Measurements from ENCODE around the gene LCN10.

The LCN10 gene

GRCh38 chr9:136697821-136698526, 44.8 kb downstream of the LCN10 start:
- DNase-seq: no peak

- no peak for DNase-seq
These were observed 45.5 kb downstream of the LCN10 start for GRCh38 chr9:136697146-136697820.

DNA sequence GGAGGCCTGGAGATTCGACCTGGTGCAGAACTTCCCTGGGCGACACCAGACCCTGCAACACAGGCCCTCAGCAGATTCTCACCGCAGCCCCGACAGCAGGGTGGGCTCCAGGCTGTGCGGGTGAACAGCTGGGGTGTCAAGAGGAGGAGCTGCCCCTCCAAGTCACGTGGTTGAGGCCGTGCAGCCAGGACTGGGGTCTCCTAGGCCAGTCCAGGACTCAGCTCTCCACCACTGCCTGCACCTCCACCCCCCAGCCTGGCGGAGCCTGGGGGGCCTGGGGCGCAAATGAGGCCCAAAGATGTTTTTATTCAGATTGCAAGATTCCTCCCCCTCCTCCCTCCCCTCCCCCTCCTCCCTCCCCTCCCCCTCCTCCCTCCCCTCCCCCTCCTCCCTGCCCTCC, 46.2 kb downstream of the LCN10 start:
- no peak for DNase-seq

- DNase-seq: no peak
These were observed 46.8 kb downstream of the LCN10 start for GRCh38 chr9:136695955-136696354.

DNA sequence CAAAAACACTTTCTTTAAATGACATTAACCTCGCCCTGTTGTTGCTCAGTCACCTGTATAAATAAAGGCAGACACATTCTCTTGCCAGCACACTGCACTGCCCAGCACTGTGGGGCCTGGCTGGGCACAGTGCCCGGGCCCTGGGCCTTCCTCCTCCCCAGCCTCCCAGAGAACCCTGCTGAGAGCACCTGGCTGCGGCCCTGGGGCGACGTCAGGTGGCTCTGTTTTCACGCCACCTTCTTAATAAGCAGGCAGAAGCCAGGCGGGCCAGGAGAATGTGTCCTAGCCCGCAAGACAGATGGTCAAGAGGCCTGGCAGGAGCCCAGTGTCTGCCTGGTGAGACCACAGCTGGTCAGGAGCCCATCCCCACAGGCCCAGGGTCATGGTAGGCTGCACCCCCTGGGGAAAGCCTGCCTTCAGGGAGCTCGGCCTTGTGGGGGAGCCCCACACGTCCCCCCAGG, 47.3 kb downstream of the LCN10 start:
- no peak for DNase-seq

- DNase-seq: no peak
These were observed 47.9 kb downstream of the LCN10 start for GRCh38 chr9:136694872-136695247.

GRCh38 chr9:136694163-136694871, 48.4 kb downstream of the LCN10 start:
- no peak for DNase-seq

- DNase-seq: no peak
These were observed 49.1 kb downstream of the LCN10 start for GRCh38 chr9:136693490-136694162.

DNA sequence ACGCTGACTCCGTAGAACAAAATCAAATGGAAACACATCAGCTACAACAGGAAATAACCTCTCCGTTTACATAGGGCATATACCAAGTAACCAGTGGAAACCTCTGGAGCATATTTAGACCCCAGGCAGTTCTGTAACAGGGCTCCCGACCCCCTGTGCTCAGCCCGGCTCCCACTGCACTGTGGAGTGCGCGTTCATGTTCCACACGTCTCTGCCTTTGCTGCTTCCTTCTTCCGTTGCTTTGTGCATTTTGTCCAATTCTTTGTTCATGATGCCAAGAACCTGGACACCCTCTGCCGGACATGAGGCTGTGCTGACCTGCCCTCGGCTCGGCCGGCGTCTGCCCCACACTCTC, 49.6 kb downstream of the LCN10 start:
- DNase-seq: no peak

DNA sequence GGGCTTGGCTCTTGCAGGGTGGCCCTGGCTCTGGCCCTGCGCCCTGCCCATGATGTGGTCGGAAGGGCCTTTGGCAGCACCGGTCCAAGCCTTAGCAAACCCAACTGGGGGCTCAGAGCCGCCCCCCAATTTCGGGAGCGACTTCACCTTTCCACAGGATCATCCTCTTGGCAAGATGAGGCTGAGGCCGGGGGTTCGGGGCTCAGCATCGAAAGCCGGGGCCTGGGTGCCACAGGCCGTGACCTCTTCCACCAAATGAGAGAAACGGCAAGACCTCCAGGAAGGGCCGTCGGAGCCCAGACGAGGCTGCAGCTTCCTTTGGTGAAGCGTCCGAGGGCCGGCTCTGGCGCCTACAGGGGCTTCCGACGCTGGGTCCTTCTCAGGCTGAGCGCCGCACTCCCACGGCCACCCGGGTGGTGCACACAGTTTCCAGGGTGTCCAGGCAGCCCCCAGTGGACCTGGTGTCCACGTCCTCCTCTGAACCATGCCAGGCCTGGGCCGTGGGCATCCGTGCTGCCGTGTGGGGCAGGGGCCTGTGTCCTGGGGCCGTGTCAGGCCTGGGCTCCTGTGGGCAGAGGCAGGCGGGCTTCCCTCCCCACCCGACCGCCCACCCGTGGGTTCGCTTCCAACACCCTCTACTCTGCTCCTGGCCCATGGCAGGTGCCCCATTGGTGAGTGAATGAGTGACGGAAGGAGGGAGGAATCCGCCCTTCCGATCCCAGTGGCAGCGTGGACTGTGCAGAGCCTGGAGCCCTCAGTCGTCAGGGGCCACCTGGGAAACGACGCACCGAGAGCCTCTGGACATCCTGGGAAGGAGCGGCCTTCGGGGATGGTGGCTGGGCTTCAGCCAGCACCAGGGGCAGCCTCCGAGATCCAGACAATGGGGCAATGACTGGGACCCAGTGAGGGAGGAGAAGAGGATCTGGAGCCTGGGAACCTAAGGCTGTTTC, 50.3 kb downstream of the LCN10 start:
- DNase-seq: no peak

DNA sequence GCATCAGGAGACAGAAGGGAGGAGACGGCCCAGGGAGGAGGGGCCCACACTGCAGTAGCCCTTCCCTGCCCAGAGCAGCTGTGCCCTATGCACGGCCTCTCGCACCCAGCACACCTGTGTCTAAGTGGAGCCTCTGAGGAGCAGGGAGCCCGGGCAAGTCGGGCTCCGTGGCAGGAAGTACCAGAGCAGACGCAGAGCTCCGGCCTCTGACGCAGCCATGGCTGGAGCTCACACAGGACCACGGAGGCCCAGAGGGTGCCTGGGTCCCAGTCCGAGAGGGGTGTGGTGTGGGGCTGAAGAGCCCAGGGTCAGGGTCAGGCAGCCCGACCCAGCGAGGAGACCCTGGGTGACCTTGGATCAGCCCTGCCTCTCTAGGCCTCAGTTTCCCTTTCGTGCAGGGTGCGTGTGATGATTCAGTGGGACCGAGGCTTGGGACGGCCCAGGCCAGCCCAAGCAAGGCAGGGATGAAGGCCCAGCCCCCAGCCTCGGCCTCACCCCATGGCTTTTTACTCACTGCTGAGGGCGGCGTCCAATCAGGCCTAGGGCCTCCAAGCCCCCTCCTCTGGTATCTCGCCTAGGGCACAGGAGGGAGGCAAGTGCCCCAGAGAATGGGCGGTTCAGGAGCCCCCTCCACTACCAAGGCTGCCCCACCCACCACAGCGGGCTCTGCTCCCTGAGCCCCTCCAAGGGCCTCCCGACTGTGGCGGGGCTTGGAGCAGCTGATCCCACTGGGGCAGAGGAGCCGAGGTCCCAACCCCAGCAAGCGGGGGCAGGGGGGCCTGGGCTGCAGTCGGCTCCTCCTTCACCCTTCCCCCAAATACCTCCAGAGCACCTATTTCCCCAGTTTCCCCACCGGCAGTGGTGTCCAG, 51.2 kb downstream of the LCN10 start:
- DNase-seq: no peak

GRCh38 chr9:136690806-136691261, 51.9 kb downstream of the LCN10 start:
- no peak for DNase-seq

DNA sequence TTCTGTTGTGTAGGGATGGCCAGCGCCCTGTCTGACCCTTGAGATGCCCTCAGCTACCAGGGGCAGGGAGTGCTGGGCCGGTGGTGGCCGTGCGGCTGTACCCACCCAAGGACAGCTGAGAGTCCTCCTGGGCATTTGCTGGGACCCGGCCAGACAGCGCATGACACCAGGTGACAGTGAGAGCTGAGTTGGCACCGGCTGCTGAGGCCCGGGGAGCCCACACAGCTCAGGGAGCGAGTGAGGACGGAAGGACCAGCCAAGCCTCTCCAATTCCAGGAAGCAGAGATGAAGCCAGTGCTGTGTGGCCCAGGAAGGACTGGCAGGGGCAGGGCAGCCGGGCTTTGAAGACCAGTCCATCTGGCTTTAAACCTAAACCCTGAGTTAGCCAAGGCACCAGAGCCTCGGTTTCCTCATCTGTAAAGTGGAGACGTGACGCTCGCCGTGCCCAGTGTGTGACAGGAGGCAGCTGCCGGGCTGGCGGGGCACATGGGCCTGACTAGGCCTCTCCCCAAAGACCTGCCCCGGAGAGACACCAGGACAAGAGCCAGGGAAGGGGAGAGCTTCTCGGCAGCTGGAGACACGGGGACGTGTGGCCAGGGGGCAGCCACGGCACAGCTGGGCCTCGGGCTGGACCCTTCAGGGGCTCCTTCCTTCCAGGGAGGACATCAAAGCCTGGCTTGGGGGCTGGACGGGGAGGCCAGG, 52.5 kb downstream of the LCN10 start:
- no peak for DNase-seq

GRCh38 chr9:136689108-136689460, 53.7 kb downstream of the LCN10 start:
- no peak for DNase-seq

GRCh38 chr9:136688274-136689107, 54.2 kb downstream of the LCN10 start:
- no peak for DNase-seq
